DMS53 treated with DMSO at 0.1 percent for 48 hours (cell line): ENCODE measurements around the gene LRRTM1.

ENCODE experiments used
- DNase-seq: peaks from one replicate; lab custom pipeline; 2025; ENCODE audit not compliant: unreplicated experiment; lab: John Stamatoyannopoulos, UW

Gene LRRTM1

GRCh38 chr2:80303006-80303908 lies 1.3 kb downstream of the LRRTM1 start:
- DNase-seq: no peak

GRCh38 chr2:80302314-80303005 lies 2.1 kb downstream of the LRRTM1 start:
- no peak for DNase-seq

DNA sequence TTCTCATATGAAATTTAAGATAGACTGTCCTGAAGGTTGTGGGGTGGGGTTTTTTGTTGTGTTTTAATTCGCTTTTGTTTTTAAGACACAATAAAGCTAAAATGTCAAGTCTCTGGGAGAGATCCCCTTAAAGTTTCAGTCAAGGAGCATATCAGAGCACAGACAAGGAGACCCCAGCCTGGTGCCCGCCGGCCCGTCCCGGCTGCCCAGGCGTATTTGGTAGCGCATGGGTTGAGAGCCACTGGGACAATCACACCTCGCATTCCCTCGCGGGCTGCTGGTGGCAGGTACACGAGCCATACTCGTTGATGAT lies 2.6 kb downstream of the LRRTM1 start:
- DNase-seq: no peak

DNA sequence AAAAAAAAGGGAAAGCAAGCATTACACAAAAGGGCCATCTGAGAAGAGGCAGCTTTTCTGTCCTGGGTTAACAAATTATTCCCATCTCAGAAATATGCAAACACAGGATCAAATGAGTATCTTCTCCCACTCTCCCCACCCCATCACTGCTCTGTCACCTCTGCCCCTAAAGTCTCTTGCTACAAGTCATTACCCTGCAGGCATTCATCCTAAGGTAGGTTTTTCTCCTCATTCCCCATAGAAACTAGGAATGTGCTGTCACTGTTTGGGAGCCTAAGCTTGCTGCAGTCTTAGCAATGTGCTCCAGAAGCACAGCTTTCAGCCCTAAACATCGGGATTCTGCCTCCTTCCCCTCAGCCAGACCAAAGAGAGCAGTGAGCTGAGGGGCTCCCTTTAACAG lies 3.6 kb downstream of the LRRTM1 start:
- DNase-seq: no peak

- no peak for DNase-seq
Measured at GRCh38 chr2:80300346-80300745, 4.2 kb downstream of the LRRTM1 start.

DNA sequence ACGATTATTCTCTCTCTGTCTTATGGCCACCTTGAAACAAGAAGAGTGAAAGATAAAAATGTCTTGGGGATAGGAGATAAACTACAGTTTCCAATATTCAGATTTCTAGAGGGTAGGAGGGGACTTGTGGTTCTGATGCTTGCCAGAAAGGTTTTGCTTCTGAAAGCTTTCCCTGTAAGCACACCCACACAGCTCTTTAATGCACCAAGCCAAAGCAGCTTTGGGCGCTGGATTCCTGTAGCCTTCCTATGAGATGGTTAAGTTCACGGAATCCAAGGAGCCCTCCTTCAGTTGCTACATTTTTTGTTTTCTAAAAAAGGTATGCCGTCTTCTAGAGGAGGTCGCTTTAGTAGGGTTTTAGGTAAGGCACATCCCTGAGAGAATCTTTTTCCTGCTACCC lies 4.9 kb downstream of the LRRTM1 start:
- DNase-seq: no peak

GRCh38 chr2:80298954-80299353 lies 5.6 kb downstream of the LRRTM1 start:
- no peak for DNase-seq

DNA sequence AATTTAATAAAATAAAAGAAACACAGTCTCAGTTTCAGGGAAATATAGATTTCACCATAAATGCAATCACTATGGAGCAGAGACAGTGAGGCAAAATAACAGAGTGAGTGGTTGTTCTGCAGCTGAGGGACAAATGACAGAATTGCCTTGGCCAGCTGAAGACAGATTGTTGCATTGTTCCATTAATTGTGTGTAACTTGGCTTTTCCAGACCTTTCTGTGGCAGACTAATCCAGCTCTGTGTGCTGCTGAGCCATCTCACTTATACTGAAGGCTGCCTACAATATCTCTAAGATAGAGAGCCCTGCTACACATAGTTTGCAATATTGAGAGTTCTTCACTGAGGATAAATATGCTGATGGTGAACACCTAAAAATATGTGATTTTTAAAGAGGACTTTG lies 11.5 kb downstream of the LRRTM1 start:
- DNase-seq: no peak

- DNase-seq: no peak
Measured at GRCh38 chr2:80292474-80292873, 12.1 kb downstream of the LRRTM1 start.

- DNase-seq: no peak
Measured at GRCh38 chr2:80291656-80292055, 12.9 kb downstream of the LRRTM1 start.

DNA sequence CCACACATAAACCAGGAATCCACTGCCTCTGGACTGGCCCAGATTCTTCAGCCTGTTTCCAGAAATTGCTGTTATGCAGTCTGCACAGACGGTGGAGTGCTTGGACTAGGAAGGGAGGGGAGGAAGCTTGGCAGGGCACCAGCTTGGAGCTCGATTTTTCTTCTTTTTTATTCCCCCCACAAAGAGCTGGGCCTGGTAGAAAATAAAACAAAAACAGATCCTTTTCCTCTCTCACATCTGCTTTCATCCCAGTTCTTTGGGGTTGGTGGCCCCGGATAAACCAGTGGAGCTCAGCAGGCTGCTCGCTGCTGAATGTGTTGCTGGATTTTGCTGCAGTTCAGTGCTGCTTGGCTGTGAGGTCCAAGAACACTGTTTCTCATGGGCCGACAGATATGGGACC lies 16.0 kb downstream of the LRRTM1 start:
- no peak for DNase-seq

GRCh38 chr2:80281049-80281448 lies 23.5 kb downstream of the LRRTM1 start:
- DNase-seq: no peak

GRCh38 chr2:80280598-80280997 lies 24.0 kb downstream of the LRRTM1 start:
- no peak for DNase-seq

GRCh38 chr2:80269806-80270205 lies 34.7 kb downstream of the LRRTM1 start:
- no peak for DNase-seq

GRCh38 chr2:80266231-80266630 lies 38.3 kb downstream of the LRRTM1 start:
- no peak for DNase-seq

- no peak for DNase-seq
Measured at GRCh38 chr2:80259292-80259691, 45.3 kb downstream of the LRRTM1 start.

DNA sequence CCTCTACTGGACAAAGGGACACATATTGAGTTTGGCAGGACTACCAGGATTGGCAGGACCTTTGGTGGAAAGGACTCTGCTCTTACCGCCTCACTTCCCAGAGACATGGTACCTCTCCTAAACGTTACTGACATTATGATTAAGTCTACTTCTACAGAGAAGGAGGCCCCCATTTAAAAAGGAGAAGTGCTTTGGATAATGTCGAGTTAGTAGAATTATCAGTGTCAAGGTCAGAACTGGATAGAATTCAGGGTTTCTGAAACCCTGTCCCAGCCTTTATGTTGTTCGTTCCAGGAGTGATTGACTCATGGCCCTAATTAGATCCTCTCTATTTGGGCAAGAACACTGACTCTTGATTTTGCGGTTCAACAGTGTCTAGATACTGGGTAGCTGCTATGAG lies 45.8 kb downstream of the LRRTM1 start:
- DNase-seq: no peak

DNA sequence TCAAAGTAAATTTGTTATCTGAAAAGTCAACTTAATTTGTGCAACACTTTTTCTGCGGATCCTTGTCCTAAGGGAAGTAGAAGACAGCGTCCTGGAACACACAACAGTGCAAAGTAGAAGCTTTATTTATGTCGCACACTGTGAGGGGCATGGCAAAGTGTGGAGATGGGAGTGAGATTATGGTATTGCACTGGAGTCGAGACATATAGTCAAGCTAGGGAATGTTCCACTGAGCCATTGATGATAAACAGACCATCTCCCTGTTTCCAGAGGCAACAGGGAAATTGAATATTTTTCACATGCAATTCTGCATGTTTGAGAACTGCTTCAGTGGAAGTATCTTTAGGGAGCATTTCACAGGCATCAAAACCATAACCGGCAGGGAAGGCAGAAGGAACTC lies 46.2 kb downstream of the LRRTM1 start:
- DNase-seq: no peak

DNA sequence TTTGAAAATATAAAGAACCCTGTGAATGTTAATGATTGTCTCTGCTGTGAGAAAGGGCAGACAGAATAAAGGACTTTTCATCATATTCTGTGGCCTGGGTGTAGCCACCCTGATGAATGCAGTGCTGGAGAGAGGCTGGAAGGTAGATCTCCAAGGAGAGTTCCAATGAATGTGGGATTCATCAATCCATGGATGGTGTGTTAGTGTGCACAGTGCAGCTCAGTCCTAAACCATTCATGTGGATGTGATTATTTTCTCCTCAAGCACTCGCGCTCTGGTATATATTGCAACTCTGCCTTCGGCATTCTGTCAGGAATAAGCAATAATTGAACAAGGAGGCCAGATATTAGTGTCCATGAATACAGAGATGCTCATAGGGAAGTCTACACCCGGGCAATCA lies 47.1 kb downstream of the LRRTM1 start:
- no peak for DNase-seq

- no peak for DNase-seq
Measured at GRCh38 chr2:80256782-80257167, 47.8 kb downstream of the LRRTM1 start.

DNA sequence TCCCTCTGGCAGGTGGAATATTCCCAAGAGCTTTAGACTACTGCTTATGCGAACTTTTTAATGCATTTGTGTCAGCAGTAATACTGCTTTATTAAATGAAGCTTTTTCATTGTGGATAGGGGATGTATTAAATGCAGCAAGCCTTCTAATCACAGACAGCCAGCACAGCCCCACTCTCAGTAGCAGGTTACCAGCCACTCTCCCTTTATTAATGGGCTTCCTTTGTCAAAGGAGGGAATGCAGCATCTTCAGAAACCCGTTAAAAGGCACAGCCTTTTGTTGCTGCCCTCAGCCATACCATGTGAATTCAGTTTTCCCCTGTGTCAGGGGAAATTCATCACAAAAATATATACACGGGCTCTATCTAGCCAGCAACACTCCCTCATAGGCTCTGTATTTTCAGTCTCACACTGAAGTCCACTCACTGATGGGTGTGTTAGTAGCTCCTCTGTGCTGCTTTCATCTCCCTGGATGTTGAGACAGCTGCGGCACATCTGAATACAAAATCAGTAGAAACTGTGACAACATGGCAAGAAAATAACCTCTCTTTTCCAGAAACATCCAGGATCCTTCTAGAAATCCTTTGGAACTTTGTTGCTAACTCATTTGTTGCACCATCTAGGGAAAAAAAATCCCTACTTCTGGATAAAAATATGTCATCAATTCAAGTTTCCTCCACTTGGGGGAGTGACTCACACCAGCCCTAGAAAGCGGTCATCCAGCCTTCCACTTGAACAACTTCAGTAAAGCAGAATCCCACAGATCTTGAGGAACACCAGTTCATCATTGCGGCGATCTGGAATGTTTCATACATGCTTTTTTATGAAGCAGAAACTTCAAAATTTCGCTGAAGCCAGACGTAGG lies 48.4 kb downstream of the LRRTM1 start:
- no peak for DNase-seq
